NB4 (cell line): Measurements from ENCODE around the gene TCEAL1.
"Not testable (repeated sequence)": the region's sequence is repeated elsewhere in the genome, so short reads cannot be mapped to it uniquely, and the experiment has no call there.

ENCODE experiments used
- DNase-seq: peaks from one replicate; pipeline ENCODE4 v3.0.0; 2010; ENCODE audit warnings: low read depth
- H3K4me3 ChIP-seq: one replicate; pipeline ENCODE4 v1.5.1; 2011; ENCODE audit warnings: mild to moderate bottlenecking, low read depth, low read length, moderate library complexity
- CTCF ChIP-seq: IDR thresholded peaks from one replicate; pipeline ENCODE4 v1.5.1; 2012; ENCODE audit warnings: low read depth, low read length
- MAX ChIP-seq: IDR thresholded peaks from 2 replicates; pipeline ENCODE4 v1.6.1; 2011; ENCODE audit warnings: low read depth, low read length
- MYC ChIP-seq: IDR thresholded peaks from 2 replicates; pipeline ENCODE4 v1.6.1; 2011; ENCODE audit warnings: low read depth, low read length
- POLR2A ChIP-seq: IDR thresholded peaks from 2 replicates; pipeline ENCODE4 v1.6.1; 2011; ENCODE audit warnings: mild to moderate bottlenecking; ENCODE audit not compliant: insufficient read length; ENCODE audit errors: extremely low read depth

The TCEAL1 gene

GRCh38 chrX:103628386-103629317 is at the start of gene TCEAL1:
Gene TCEAL1, plus strand, starts transcription at chrX:103628975. Its CDS starts 942 bp downstream, at chrX:103629917.
- peak within 1 kb of the TSS; percentile 47 for H3K4me3 ChIP-seq
- peak; percentile 16 for DNase-seq
- TF ChIP-seq CTCF: no peak
- no peak for TF ChIP-seq MAX
- TF ChIP-seq POLR2A: no peak
- no peak for TF ChIP-seq MYC

- H3K4me3 ChIP-seq: no peak overlapping the region
- no peak for DNase-seq
- TF ChIP-seq MYC (no peak), CTCF (no peak), MAX (no peak), POLR2A (no peak)
Measured at GRCh38 chrX:103584596-103584995, 44.2 kb upstream of the TCEAL1 start.

- no peak for DNase-seq
- no peak for TF ChIP-seq MYC
- TF ChIP-seq POLR2A: no peak
- no peak for TF ChIP-seq MAX
- no peak for TF ChIP-seq CTCF
- H3K4me3 ChIP-seq: no peak within 1 kb of the TSS
Measured at GRCh38 chrX:103585411-103586313, 43.1 kb upstream of the TCEAL1 start, which contains the start of gene TCEAL4. Gene TCEAL4, plus strand, starts transcription at chrX:103585515. Its CDS starts 1,161 bp downstream, at chrX:103586676.

GRCh38 chrX:103586314-103586646 is 42.5 kb upstream of the TCEAL1 start:
- DNase-seq: no peak
- TF ChIP-seq POLR2A (no peak), CTCF (no peak), MAX (no peak), MYC (no peak)
- H3K4me3 ChIP-seq: no peak overlapping the region

GRCh38 chrX:103586659-103587058 is 42.1 kb upstream of the TCEAL1 start:
- TF ChIP-seq POLR2A (no peak), MYC (no peak), CTCF (no peak), MAX (no peak)
- no peak overlapping the region for H3K4me3 ChIP-seq
- DNase-seq: no peak

- H3K4me3 ChIP-seq: not testable (repeated sequence)
Measured at GRCh38 chrX:103592295-103592694, 36.5 kb upstream of the TCEAL1 start.

GRCh38 chrX:103595202-103595601 is 33.6 kb upstream of the TCEAL1 start:
- not testable (repeated sequence) for H3K4me3 ChIP-seq, DNase-seq

More at GRCh38 chrX:103592295-103592694, 36.5 kb upstream of the TCEAL1 start:
- DNase-seq: not testable (repeated sequence)
